OCI-LY1 (cell line): ENCODE measurements around the gene CTDSPL.

Source experiments
- H2AFZ ChIP-seq: fragments of 200-600 bp; sonication (generic), shearing (Covaris generic); 2 replicates; pipeline ENCODE4 v1.6.0; 2014; ENCODE audit warnings: antibody characterized with exemption, mild to moderate bottlenecking, low read length
- H3F3A ChIP-seq: fragments of 200-600 bp; sonication (generic), shearing (Covaris generic); 2 replicates; pipeline ENCODE4 v1.6.0; 2014; ENCODE audit warnings: mild to moderate bottlenecking, antibody characterized with exemption, low read length, moderate library complexity; ENCODE audit not compliant: insufficient read depth
- H3K27ac ChIP-seq: fragments of 200-600 bp; sonication (generic); 2 replicates; pipeline ENCODE4 v1.5.1; 2014; ENCODE audit warnings: low read length, mixed run types, mild to moderate bottlenecking, low read depth; ENCODE audit not compliant: poor library complexity, severe bottlenecking
- H3K27me3 ChIP-seq: fragments of 200-600 bp; sonication (generic); 2 replicates; pipeline ENCODE4 v1.6.0; 2014; ENCODE audit warnings: antibody characterized with exemption, mild to moderate bottlenecking, low read length, moderate library complexity; ENCODE audit not compliant: insufficient read depth
- H3K36me3 ChIP-seq: fragments of 200-600 bp; sonication (generic); 2 replicates; pipeline ENCODE4 v1.6.1; 2014; ENCODE audit warnings: mild to moderate bottlenecking, antibody characterized with exemption, low read length, moderate library complexity, mixed read lengths; ENCODE audit not compliant: insufficient read depth
- H3K4me1 ChIP-seq: fragments of 200-600 bp; sonication (generic); 2 replicates; pipeline ENCODE4 v1.5.1; 2014; ENCODE audit warnings: mild to moderate bottlenecking, low read length, moderate library complexity; ENCODE audit not compliant: insufficient read depth, severe bottlenecking
- H3K4me2 ChIP-seq: fragments of 200-600 bp; sonication (generic), shearing (Covaris generic); 2 replicates; pipeline ENCODE4 v1.6.1; 2014; ENCODE audit warnings: low read length
- H3K4me3 ChIP-seq: fragments of 200-600 bp; sonication (generic); 2 replicates; pipeline ENCODE4 v1.5.1; 2014; ENCODE audit warnings: low read length, low read depth, mild to moderate bottlenecking, mixed read lengths; ENCODE audit not compliant: poor library complexity, severe bottlenecking
- H3K79me2 ChIP-seq: fragments of 200-600 bp; shearing (Covaris generic); 2 replicates; pipeline ENCODE4 v1.6.1; 2016; ENCODE audit warnings: mixed run types, low read length, mixed read lengths; ENCODE audit not compliant: insufficient read depth
- H3K9ac ChIP-seq: fragments of 200-600 bp; sonication (generic), shearing (Covaris generic); 2 replicates; pipeline ENCODE4 v1.6.1; 2014; ENCODE audit warnings: mild to moderate bottlenecking, low read length, mixed read lengths
- H3K9me2 ChIP-seq: fragments of 200-600 bp; sonication (generic), shearing (Covaris generic); 2 replicates; pipeline ENCODE4 v1.6.1; 2014; ENCODE audit warnings: low read depth, mild to moderate bottlenecking, low read length, mixed read lengths
- H3K9me3 ChIP-seq: fragments of 200-600 bp; shearing (Covaris generic); 2 replicates; pipeline ENCODE4 v1.6.1; 2014; ENCODE audit warnings: low read length, mixed read lengths
- H4K20me1 ChIP-seq: fragments of 200-600 bp; sonication (generic), shearing (Covaris generic); 2 replicates; pipeline ENCODE4 v1.6.0; 2016; ENCODE audit warnings: mild to moderate bottlenecking, low read length; ENCODE audit not compliant: insufficient read depth
- CTCF ChIP-seq: fragments of 200-600 bp; sonication (generic), shearing (Covaris generic); IDR thresholded peaks from 2 replicates; pipeline ENCODE4 v1.5.1; 2017; ENCODE audit warnings: mild to moderate bottlenecking, antibody characterized with exemption, low read length, moderate library complexity, mixed read lengths
- EZH2 ChIP-seq: fragments of 200-600 bp; sonication (generic), shearing (Covaris generic); IDR thresholded peaks from 2 replicates; pipeline ENCODE4 v1.8.0; 2017; ENCODE audit warnings: borderline replicate concordance, mixed run types, mild to moderate bottlenecking, antibody characterized with exemption, low read length, moderate library complexity, mixed read lengths

CTDSPL gene

GRCh38 chr3:37952564-37952963 lies 90.9 kb downstream of the CTDSPL start:
- Histone ChIP-seq H3K9me2 (no peaks in the 10 kb centered on the region), H3K4me1 (peaks cover 17% of the 10 kb centered on the region), H3K79me2 (no peaks in the 10 kb centered on the region), H3K27me3 (no peaks in the 10 kb centered on the region), H2AFZ (no peak overlapping the region), H4K20me1 (no peaks in the 10 kb centered on the region), H3F3A (no peaks in the 10 kb centered on the region), H3K4me2 (no peak overlapping the region), H3K36me3 (no peaks in the 10 kb centered on the region), H3K4me3 (no peak overlapping the region), H3K9me3 (no peaks in the 10 kb centered on the region), H3K9ac (no peak overlapping the region), H3K27ac (no peak overlapping the region)
- TF ChIP-seq CTCF (no peak), EZH2 (no peak)

GRCh38 chr3:37953226-37953625 lies 91.5 kb downstream of the CTDSPL start:
- no peak overlapping the region for H2AFZ ChIP-seq

GRCh38 chr3:37953707-37954394 lies 92.2 kb downstream of the CTDSPL start:
- Histone ChIP-seq H3K4me3 (no peak overlapping the region), H2AFZ (no peak overlapping the region), H3K9me2 (no peaks in the 10 kb centered on the region), H3K27me3 (no peaks in the 10 kb centered on the region), H3F3A (no peaks in the 10 kb centered on the region), H3K9ac (no peak overlapping the region), H3K4me2 (no peak overlapping the region), H3K9me3 (no peaks in the 10 kb centered on the region), H3K27ac (no peak overlapping the region), H3K36me3 (no peaks in the 10 kb centered on the region), H3K79me2 (no peaks in the 10 kb centered on the region), H4K20me1 (no peaks in the 10 kb centered on the region), H3K4me1 (peaks cover 20% of the 10 kb centered on the region)
- TF ChIP-seq CTCF (no peak), EZH2 (no peak)

More at GRCh38 chr3:37953226-37953625, 91.5 kb downstream of the CTDSPL start:
- Histone ChIP-seq H3K79me2 (no peaks in the 10 kb centered on the region), H4K20me1 (no peaks in the 10 kb centered on the region), H3K9me3 (no peaks in the 10 kb centered on the region), H3K4me2 (no peak overlapping the region), H3K9ac (no peak overlapping the region), H3K4me1 (peaks cover 20% of the 10 kb centered on the region), H3K36me3 (no peaks in the 10 kb centered on the region), H3K27ac (no peak overlapping the region), H3K9me2 (no peaks in the 10 kb centered on the region), H3K27me3 (no peaks in the 10 kb centered on the region), H3F3A (no peaks in the 10 kb centered on the region), H3K4me3 (no peak overlapping the region)
- TF ChIP-seq CTCF = no peak
- TF ChIP-seq EZH2 = no peak
